ENCODE results near the gene MRPL49. TPM values are rescaled to one million over a fixed set of nuclear protein-coding genes. Genes with fewer than 3 reads are reported as not detected.

MRPL49 gene
- total and polyA plus RNA-seq, 9 of the 15 experiments (the other 6 are each of a cell fraction or from before 2014, with no cell fraction given), result 74.3 to 132 (median 91.2) TPM

GRCh38 chr11:65150509-65151299 is 28.6 kb downstream of the MRPL49 start (continued):
- TF ChIP-seq PKNOX1 (IDR thresholded peaks at IDR 0.05) (peak; percentile 73), DDX20 (tag; IDR thresholded peaks at IDR 0.05; ENCODE audit: low read depth) (no peak), POLR2AphosphoS5 (IDR thresholded peaks at IDR 0.05; ENCODE audit: control insufficient read depth, insufficient read depth, low read depth, low read length) (0 out of 2 replicates have a peak, but pooled peaks have one; percentile 30), ZBTB2 (IDR thresholded peaks at IDR 0.05) (no peak; the same call in 1 of the 2 replicates), NRF1 (conservative IDR thresholded peaks at IDR 0.05 in 1 of 2, IDR thresholded peaks at IDR 0.05 in 1 of 2) (peak; percentile 76 to 78), MYC (IDR thresholded peaks at IDR 0.05; ENCODE audit: low read depth, low read length) (0 out of 2 replicates have a peak, but pooled peaks have one; percentile 16), MYC (CRISPR knock-in tag; IDR thresholded peaks at IDR 0.05; ENCODE audit: borderline replicate concordance, low read depth) (no peak), TAF1 (IDR thresholded peaks at IDR 0.05; ENCODE audit: control insufficient read depth, extremely low read depth, insufficient read depth, low read length, severe bottlenecking) (peak; percentile 66), PBX2 (CRISPR knock-in tag; IDR thresholded peaks at IDR 0.05; ENCODE audit: low read depth) (no peak), PBX2 (tag; conservative IDR thresholded peaks at IDR 0.05; ENCODE audit: low read depth) (peak; percentile 67), PHF8 (IDR thresholded peaks at IDR 0.05; ENCODE audit: borderline replicate concordance, low read length) (peak; percentile 40; the same call in 1 of the 2 replicates), NFE2L1 (tag; IDR thresholded peaks at IDR 0.05; ENCODE audit: borderline replicate concordance, low read depth) (no peak), ID3 (CRISPR knock-in tag; IDR thresholded peaks at IDR 0.05) (no peak), ID3 (tag; IDR thresholded peaks at IDR 0.05) (0 out of 2 replicates have a peak, but pooled peaks have one; percentile 23), EHMT2 (IDR thresholded peaks at IDR 0.05) (no peak), SMARCA4 (IDR thresholded peaks at IDR 0.05) (peak; percentile 81; the same call in 1 of the 2 replicates), CXXC5 (CRISPR knock-in tag; IDR thresholded peaks at IDR 0.05) (0 out of 2 replicates have a peak, but pooled peaks have one; percentile 40), GABPA (tag; conservative IDR thresholded peaks at IDR 0.05; ENCODE audit: low read depth) (peak; percentile 35; the same call in 1 of the 2 replicates), TOE1 (IDR thresholded peaks at IDR 0.05; ENCODE audit: borderline replicate concordance) (no peak), TOE1 (CRISPR knock-in tag; IDR thresholded peaks at IDR 0.05; ENCODE audit: borderline replicate concordance, low read depth) (no peak), SPI1 (IDR thresholded peaks at IDR 0.05; ENCODE audit: borderline replicate concordance, low read depth, low read length) (0 out of 2 replicates have a peak, but pooled peaks have one; percentile 14), SMAD1 (IDR thresholded peaks at IDR 0.05; ENCODE audit: low read depth, low read length, partially characterized antibody) (no peak)
